GM12891 (cell line): Measurements from ENCODE around the gene CEP19.

Experiments used
- POLR2A ChIP-seq: IDR thresholded peaks from 2 replicates; pipeline ENCODE4 v1.6.1; 2011; ENCODE audit warnings: low read depth, low read length, control low read depth
- POLR2AphosphoS5 ChIP-seq: IDR thresholded peaks from 2 replicates; pipeline ENCODE4 v1.6.1; 2011; ENCODE audit warnings: low read depth, low read length, control low read depth
- POU2F2 ChIP-seq: IDR thresholded peaks from 2 replicates; pipeline ENCODE4 v1.6.1; 2011; ENCODE audit warnings: low read depth, mild to moderate bottlenecking, control low read depth, low read length, moderate library complexity
- SPI1 ChIP-seq: IDR thresholded peaks from 2 replicates; pipeline ENCODE4 v1.6.1; 2011; ENCODE audit warnings: low read depth, low read length, control low read depth
- TAF1 ChIP-seq: IDR thresholded peaks from 2 replicates; pipeline ENCODE4 v1.6.1; 2011; ENCODE audit warnings: low read depth, low read length, control low read depth

- TF ChIP-seq SPI1 (no peak), POLR2A (no peak), POLR2AphosphoS5 (no peak), POU2F2 (no peak), TAF1 (no peak)
These were observed 14.8 kb downstream of the CEP19 start for GRCh38 chr3:196697270-196697669.
